Neural cell (in vitro differentiated cells): Measurements from ENCODE around the gene CABP1. TPM values are rescaled to one million over a fixed set of nuclear protein-coding genes. Genes with fewer than 3 reads are reported as not detected.

Experiments used
- H2AFZ ChIP-seq: fragments of 200-600, 300-800 bp; sonication (generic), shearing (Covaris generic); 2 replicates; pipeline ENCODE4 v1.6.0; 2014; ENCODE audit warnings: low read depth, mild to moderate bottlenecking, antibody characterized with exemption, low read length, moderate library complexity
- H3F3A ChIP-seq: fragments of 200-600 bp; shearing (Covaris generic); 2 replicates; pipeline ENCODE4 v1.6.1; 2016; ENCODE audit warnings: mild to moderate bottlenecking, moderate library complexity, mixed read lengths, antibody characterized with exemption, low read length; ENCODE audit not compliant: insufficient read depth, poor library complexity, severe bottlenecking
- H3K27ac ChIP-seq: fragments of 200-600, 300-800 bp; sonication (generic), shearing (Covaris generic); 2 replicates; pipeline ENCODE4 v1.5.1; 2014; ENCODE audit warnings: mild to moderate bottlenecking, low read length, moderate library complexity
- H3K27me3 ChIP-seq: fragments of 300-800, 200-600 bp; sonication (generic), shearing (Covaris generic); 2 replicates; pipeline ENCODE4 v1.6.0; 2014; ENCODE audit warnings: mild to moderate bottlenecking, low read depth, low read length, moderate library complexity; ENCODE audit not compliant: insufficient read depth
- H3K36me3 ChIP-seq: fragments of 300-800, 200-600 bp; sonication (generic), shearing (Covaris generic); 2 replicates; pipeline ENCODE4 v1.5.1; 2014; ENCODE audit warnings: mild to moderate bottlenecking, antibody characterized with exemption, low read length, moderate library complexity; ENCODE audit not compliant: insufficient read depth
- H3K4me2 ChIP-seq: fragments of 300-800, 200-600 bp; sonication (generic), shearing (Covaris generic); 2 replicates; pipeline ENCODE4 v1.6.0; 2014; ENCODE audit warnings: mild to moderate bottlenecking, low read length
- H3K4me3 ChIP-seq: fragments of 300-800, 200-600 bp; sonication (generic), shearing (Covaris generic); 2 replicates; pipeline ENCODE4 v1.5.1; 2014; ENCODE audit warnings: mild to moderate bottlenecking, low read length, moderate library complexity
- H3K79me2 ChIP-seq: fragments of 200-600 bp; shearing (Covaris generic); replicated peaks from 2 replicates; pipeline ENCODE4 v1.6.0; 2014; ENCODE audit warnings: mild to moderate bottlenecking, low read length, moderate library complexity; ENCODE audit not compliant: insufficient read depth
- H3K9ac ChIP-seq: fragments of 300-800, 200-600 bp; sonication (generic), shearing (Covaris generic); 2 replicates; pipeline ENCODE4 v1.6.1; 2016; ENCODE audit warnings: mild to moderate bottlenecking, low read length, mixed read lengths
- H3K9me2 ChIP-seq: fragments of 200-600 bp; shearing (Covaris generic); 2 replicates; pipeline ENCODE4 v1.6.1; 2016; ENCODE audit warnings: mild to moderate bottlenecking, low read length, mixed read lengths; ENCODE audit not compliant: insufficient read depth
- H3K9me3 ChIP-seq: fragments of 200-600, 300-800 bp; sonication (generic), shearing (Covaris generic); 2 replicates; pipeline ENCODE4 v1.6.1; 2016; ENCODE audit warnings: mild to moderate bottlenecking, mixed run types, low read length, moderate library complexity, mixed read lengths
- H4K20me1 ChIP-seq: fragments of 200-600 bp; shearing (Covaris generic); 2 replicates; pipeline ENCODE4 v1.6.1; 2016; ENCODE audit warnings: mild to moderate bottlenecking, mixed run types; ENCODE audit not compliant: insufficient read depth
- CTCF ChIP-seq: fragments of 450-650 bp; IDR thresholded peaks from 2 replicates; pipeline ENCODE4 v1.5.1; 2014; ENCODE audit warnings: antibody characterized with exemption, mild to moderate bottlenecking, moderate library complexity; ENCODE audit not compliant: poor library complexity, severe bottlenecking
- EP300 ChIP-seq: fragments of 450-650 bp; conservative IDR thresholded peaks from 2 replicates; pipeline ENCODE4 v1.6.1; 2014; ENCODE audit warnings: antibody characterized with exemption, mild to moderate bottlenecking, moderate library complexity; ENCODE audit not compliant: poor library complexity, severe bottlenecking
- EZH2 ChIP-seq: fragments of 200-600, 300-800 bp; shearing (Covaris generic), sonication (generic); IDR thresholded peaks from 2 replicates; pipeline ENCODE4 v1.6.1; 2014; ENCODE audit warnings: antibody characterized with exemption, low read length, borderline replicate concordance, mild to moderate bottlenecking; ENCODE audit not compliant: insufficient read depth, poor library complexity, severe bottlenecking
- MXI1 ChIP-seq: fragments of 450-650 bp; conservative IDR thresholded peaks from 2 replicates; pipeline ENCODE4 v1.6.1; 2014; ENCODE audit warnings: antibody characterized with exemption, mild to moderate bottlenecking; ENCODE audit not compliant: poor library complexity, severe bottlenecking
- POLR2AphosphoS5 ChIP-seq: IDR thresholded peaks from 2 replicates; pipeline ENCODE4 v1.6.1; 2012
- RAD21 ChIP-seq: fragments of 450-650 bp; conservative IDR thresholded peaks from 2 replicates; pipeline ENCODE4 v1.6.1; 2014; ENCODE audit warnings: antibody characterized with exemption, mild to moderate bottlenecking, moderate library complexity
- REST ChIP-seq: IDR thresholded peaks from 2 replicates; pipeline ENCODE4 v1.6.1; 2012; ENCODE audit warnings: borderline replicate concordance
- SMC3 ChIP-seq: fragments of 450-650 bp; conservative IDR thresholded peaks from 2 replicates; pipeline ENCODE4 v1.6.1; 2014; ENCODE audit warnings: antibody characterized with exemption, mild to moderate bottlenecking, moderate library complexity; ENCODE audit not compliant: poor library complexity
- TAF1 ChIP-seq: IDR thresholded peaks from 2 replicates; pipeline ENCODE4 v1.6.1; 2012; ENCODE audit warnings: low read depth
- polyA plus RNA-seq: library from polyadenylated mRNA; depleted of rRNA; stranded (reverse); fragments of >200 nt; gene quantifications from 2 replicates; pipeline ENCODE4 v1.2.3, GENCODE V29; 2014

The CABP1 gene
- polyA plus RNA-seq, 1 donor from 2014 or later, result 0.71 TPM

GRCh38 chr12:120678572-120678971 lies 38.1 kb downstream of the CABP1 start:
- H3K4me3 ChIP-seq, result no peak overlapping the region
- no peaks in the 10 kb centered on the region for H3F3A ChIP-seq
- H3K79me2 ChIP-seq, result no peaks in the 10 kb centered on the region
- H2AFZ ChIP-seq, result no peak overlapping the region
- TF ChIP-seq EZH2 (no peak), REST (no peak), POLR2AphosphoS5 (no peak), EP300 (no peak), MXI1 (no peak), SMC3 (no peak), CTCF (no peak), TAF1 (no peak), RAD21 (no peak)
- H3K9me3 ChIP-seq, result no peaks in the 10 kb centered on the region
- no peak overlapping the region for H3K27ac ChIP-seq
- H3K9me2 ChIP-seq, result no peaks in the 10 kb centered on the region
- no peak overlapping the region for H3K9ac ChIP-seq
- H3K27me3 ChIP-seq, result no peaks in the 10 kb centered on the region
- no peak overlapping the region for H3K4me2 ChIP-seq
- no peaks in the 10 kb centered on the region for H3K36me3 ChIP-seq
- no peaks in the 10 kb centered on the region for H4K20me1 ChIP-seq

GRCh38 chr12:120680165-120680738 lies 39.8 kb downstream of the CABP1 start:
- no peak overlapping the region for H2AFZ ChIP-seq

More at GRCh38 chr12:120680165-120680738, 39.8 kb downstream of the CABP1 start:
- Histone ChIP-seq H3K4me3 (no peak overlapping the region), H3K27me3 (no peaks in the 10 kb centered on the region), H3K9me2 (no peaks in the 10 kb centered on the region), H3K79me2 (no peaks in the 10 kb centered on the region), H4K20me1 (no peaks in the 10 kb centered on the region), H3F3A (no peaks in the 10 kb centered on the region), H3K36me3 (no peaks in the 10 kb centered on the region), H3K9me3 (no peaks in the 10 kb centered on the region), H3K4me2 (no peak overlapping the region), H3K27ac (no peak overlapping the region), H3K9ac (no peak overlapping the region)
- TF ChIP-seq RAD21 (no peak), CTCF (no peak)
